ENCODE results near the gene F8. TPM values are rescaled to one million over a fixed set of nuclear protein-coding genes. Genes with fewer than 3 reads are reported as not detected.

Gene F8
- total RNA-seq, 4 donors from 2014 or later = 7.2 to 28.4 (median 14.6) TPM

GRCh38 chrX:154799556-154800348 lies 222.8 kb downstream of the F8 start:
- Histone ChIP-seq H3K27ac (peak overlapping the region in 3 of 4 donors; percentile 19 to 55 (median 39)), H3K4me3 (no peak overlapping the region), H3K9me3 (no peaks in the 10 kb centered on the region), H3K36me3 (no peaks in the 10 kb centered on the region), H3K27me3 (no peaks in the 10 kb centered on the region), H3K4me1 (peaks cover 0 to 13% (median 3%) of the 10 kb centered on the region in 4 donors)
- no peak for TF ChIP-seq EP300 (IDR thresholded peaks at IDR 0.05)
- no peak for TF ChIP-seq CTCF (IDR thresholded peaks at IDR 0.05)
- TF ChIP-seq POLR2A (IDR thresholded peaks at IDR 0.05) = no peak
- 46 to 52% methylated on average over 8 to 9 of the region's 9 CpGs for WGBS, 2 donors
- no peak for DNase-seq (ENCODE audit: low spot score in 2 of 2)

- no peak for DNase-seq (ENCODE audit: low spot score in 2 of 2)
- Histone ChIP-seq H3K27me3 (no peaks in the 10 kb centered on the region), H3K4me1 (peaks cover 0 to 13% (median 3%) of the 10 kb centered on the region in 4 donors), H3K4me3 (no peak overlapping the region), H3K36me3 (no peaks in the 10 kb centered on the region), H3K27ac (no peak overlapping the region), H3K9me3 (no peaks in the 10 kb centered on the region)
- TF ChIP-seq POLR2A (IDR thresholded peaks at IDR 0.05) (no peak), CTCF (IDR thresholded peaks at IDR 0.05) (no peak), EP300 (IDR thresholded peaks at IDR 0.05) (no peak)
- WGBS, 2 donors = 82 to 83% methylated on average over 6 of the region's 6 CpGs
Measured at GRCh38 chrX:154797006-154797405, 225.5 kb downstream of the F8 start.

- TF ChIP-seq EP300 (IDR thresholded peaks at IDR 0.05) = peak in 1 of 2 donors; percentile 13
- TF ChIP-seq CTCF (IDR thresholded peaks at IDR 0.05) = no peak
- no peak for TF ChIP-seq POLR2A (IDR thresholded peaks at IDR 0.05)
- no peak overlapping the region for H3K4me3 ChIP-seq
- peaks cover 0 to 6% (median under 1%) of the 10 kb centered on the region in 4 donors for H3K4me1 ChIP-seq
- H3K9me3 ChIP-seq = no peaks in the 10 kb centered on the region
- no peaks in the 10 kb centered on the region for H3K27me3 ChIP-seq
- no peak for DNase-seq (ENCODE audit: low spot score in 2 of 2)
- WGBS, 2 donors = 70 to 88% methylated on average over 2 of the region's 2 CpGs
- H3K27ac ChIP-seq = no peak overlapping the region
- H3K36me3 ChIP-seq = no peaks in the 10 kb centered on the region
Measured at GRCh38 chrX:154795016-154795415, 227.5 kb downstream of the F8 start.

- Histone ChIP-seq H3K36me3 (no peaks in the 10 kb centered on the region), H3K9me3 (no peaks in the 10 kb centered on the region), H3K4me3 (no peak overlapping the region), H3K4me1 (no peaks in the 10 kb centered on the region), H3K27ac (no peak overlapping the region), H3K27me3 (no peaks in the 10 kb centered on the region)
- DNase-seq (ENCODE audit: low spot score in 2 of 2) = no peak
- TF ChIP-seq EP300 (IDR thresholded peaks at IDR 0.05) = no peak
- WGBS, 2 donors = 81 to 86% methylated on average over 7 of the region's 7 CpGs
Measured at GRCh38 chrX:154793084-154793795, 229.3 kb downstream of the F8 start.

- Histone ChIP-seq H3K4me1 (no peaks in the 10 kb centered on the region), H3K9me3 (no peaks in the 10 kb centered on the region), H3K27ac (no peak overlapping the region), H3K27me3 (no peaks in the 10 kb centered on the region), H3K36me3 (no peaks in the 10 kb centered on the region), H3K4me3 (no peak overlapping the region)
- DNase-seq (ENCODE audit: low spot score in 2 of 2) = no peak
- 87 to 88% methylated on average over 7 to 8 of the region's 8 CpGs for WGBS, 2 donors
- TF ChIP-seq CTCF (IDR thresholded peaks at IDR 0.05) (no peak), EP300 (IDR thresholded peaks at IDR 0.05) (no peak), POLR2A (IDR thresholded peaks at IDR 0.05) (no peak)
Measured at GRCh38 chrX:154791939-154792338, 230.6 kb downstream of the F8 start.
